ENCODE results near the gene FILIP1L.
"Not testable (repeated sequence)": the region's sequence is repeated elsewhere in the genome, so short reads cannot be mapped to it uniquely, and the experiment has no call there.

Gene FILIP1L

DNA sequence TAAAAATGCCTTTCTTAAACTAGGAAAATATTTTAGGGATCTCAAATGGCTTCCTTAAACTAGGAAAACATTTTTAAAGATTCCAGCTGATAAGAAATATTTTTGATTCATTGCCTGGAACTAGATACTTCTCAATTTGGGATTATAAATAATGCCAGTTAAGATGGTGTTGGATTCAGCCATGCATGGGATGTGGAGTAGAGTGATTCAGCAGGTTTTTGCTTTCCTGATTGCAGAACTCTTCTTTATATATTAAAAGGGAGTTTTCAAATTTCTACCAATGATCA is 15.6 kb downstream of the FILIP1L start:
- peak; percentile 50 for DNase-seq (ENCODE audit: low read depth)

DNA sequence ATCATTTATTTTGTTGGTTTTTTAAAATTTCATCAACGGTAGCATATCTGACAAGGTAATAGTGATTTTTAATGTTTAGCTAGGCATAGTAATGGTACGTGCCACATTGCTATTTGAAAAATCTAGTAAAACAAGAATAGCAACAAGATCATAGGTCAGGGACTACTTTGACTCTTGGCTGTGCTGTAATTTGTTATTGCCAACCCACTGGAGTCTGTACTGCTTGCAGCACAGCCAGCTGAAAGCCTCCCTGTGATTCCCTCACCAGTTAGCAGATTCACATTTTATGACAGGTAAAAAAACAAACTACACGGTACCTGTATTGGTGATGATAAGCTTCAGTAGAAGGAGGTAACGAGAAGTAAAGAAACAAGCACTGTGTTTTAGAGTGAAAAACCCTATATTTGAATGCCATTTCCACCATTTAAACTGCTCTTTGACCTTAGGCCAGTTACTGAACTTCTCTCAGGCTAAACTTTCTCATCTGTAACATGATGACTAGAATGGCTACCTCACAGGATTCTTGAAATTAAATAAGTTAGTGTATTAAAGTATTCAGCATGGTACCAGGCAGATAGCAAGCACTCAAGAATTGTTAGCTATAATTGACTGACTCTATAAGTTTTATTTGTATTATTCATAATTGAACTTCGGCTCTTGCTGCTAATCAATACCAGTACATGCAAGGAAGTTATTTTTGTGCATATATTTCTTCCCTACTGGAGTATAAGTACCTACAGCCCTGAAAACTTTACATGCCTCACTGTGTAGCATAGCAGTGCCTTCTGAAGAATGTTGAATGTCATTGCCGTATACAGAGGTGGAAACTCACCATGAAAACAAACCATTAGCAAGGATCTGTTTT is 16.1 kb downstream of the FILIP1L start:
- peak; percentile 54 for DNase-seq (ENCODE audit: low read depth)

- DNase-seq (ENCODE audit: low read depth): no peak
These were observed 17.4 kb downstream of the FILIP1L start for GRCh38 chr3:100096866-100097265.

- DNase-seq (ENCODE audit: low read depth): not testable (repeated sequence)
These were observed 18.0 kb downstream of the FILIP1L start for GRCh38 chr3:100096286-100096685.

- peak; percentile 66 for DNase-seq (ENCODE audit: low read depth)
These were observed 20.5 kb downstream of the FILIP1L start for GRCh38 chr3:100093831-100094230.

- DNase-seq (ENCODE audit: low read depth): no peak
These were observed 23.7 kb downstream of the FILIP1L start for GRCh38 chr3:100090669-100091005.

DNA sequence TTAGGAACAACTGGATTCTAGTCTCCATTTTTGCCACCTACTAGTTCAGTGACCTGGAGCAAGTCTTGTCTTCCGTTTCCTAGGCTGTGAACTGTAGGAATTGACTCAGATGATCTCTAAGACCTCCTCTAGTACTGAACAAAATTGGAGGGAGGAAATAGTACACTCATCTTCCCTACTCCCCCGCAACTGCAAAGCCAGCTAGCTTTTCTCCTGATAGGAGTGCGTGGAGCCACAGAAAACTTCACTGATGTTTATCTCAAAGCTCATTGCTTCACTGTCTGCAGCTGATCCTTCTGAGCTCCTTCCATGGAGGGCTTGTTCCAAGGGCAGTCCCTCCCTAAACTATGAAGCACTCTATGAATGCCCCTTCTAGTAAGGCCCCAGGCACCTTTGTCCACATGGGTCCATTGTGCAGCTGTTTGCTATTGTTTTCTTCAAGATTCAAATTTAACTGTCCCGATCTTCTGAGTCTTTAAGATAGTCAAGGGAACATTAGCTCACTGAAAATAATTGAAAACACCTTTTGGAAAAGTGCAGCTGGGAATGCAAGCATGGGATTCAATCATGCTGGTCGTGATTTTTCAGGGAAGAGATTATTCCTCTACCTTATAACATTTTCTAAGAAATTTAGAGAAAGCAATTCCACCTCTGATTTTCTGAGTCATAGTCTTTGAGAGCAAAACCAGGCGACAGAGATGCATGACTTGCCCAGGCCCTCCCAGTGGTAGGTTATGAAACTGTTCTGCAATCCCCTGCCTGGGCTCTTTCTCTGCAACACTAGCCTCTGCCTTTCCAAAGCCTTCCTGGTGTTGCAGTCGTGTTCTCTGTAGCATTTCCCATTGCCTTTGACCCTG is 24.3 kb downstream of the FILIP1L start:
- DNase-seq (ENCODE audit: low read depth): peak; percentile 80

DNA sequence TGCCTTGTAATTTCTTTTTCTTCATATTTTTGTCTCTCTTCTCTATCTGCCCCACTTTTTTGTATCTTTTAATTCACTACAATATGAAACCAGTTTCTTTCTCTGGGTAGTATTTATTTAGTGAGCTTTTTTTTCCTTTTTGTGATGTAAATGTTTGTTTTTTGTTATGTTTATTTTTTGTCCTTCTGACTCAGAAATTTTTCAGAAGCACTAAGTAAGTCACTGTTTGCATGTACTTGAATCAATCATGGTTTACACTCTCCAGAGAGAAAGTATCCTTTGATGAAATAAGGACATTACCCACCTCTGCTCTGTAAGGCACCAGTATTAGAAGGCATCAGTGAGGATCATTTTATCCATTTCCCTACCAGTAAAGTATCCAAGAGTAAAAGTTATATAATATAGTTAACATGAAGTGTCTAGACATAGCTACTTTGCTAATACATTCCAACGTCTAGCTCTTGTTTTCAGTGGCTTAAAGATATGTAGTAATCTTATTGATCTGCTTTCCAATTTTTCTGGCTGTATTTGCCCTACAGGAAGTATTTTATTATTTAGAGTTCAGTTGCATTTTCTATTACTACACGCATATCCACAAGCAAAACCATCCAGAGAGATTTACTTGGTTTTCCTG is 25.4 kb downstream of the FILIP1L start:
- DNase-seq (ENCODE audit: low read depth): no peak

- peak; percentile 87 for DNase-seq (ENCODE audit: low read depth)
These were observed 27.1 kb downstream of the FILIP1L start for GRCh38 chr3:100087198-100087597.

DNA sequence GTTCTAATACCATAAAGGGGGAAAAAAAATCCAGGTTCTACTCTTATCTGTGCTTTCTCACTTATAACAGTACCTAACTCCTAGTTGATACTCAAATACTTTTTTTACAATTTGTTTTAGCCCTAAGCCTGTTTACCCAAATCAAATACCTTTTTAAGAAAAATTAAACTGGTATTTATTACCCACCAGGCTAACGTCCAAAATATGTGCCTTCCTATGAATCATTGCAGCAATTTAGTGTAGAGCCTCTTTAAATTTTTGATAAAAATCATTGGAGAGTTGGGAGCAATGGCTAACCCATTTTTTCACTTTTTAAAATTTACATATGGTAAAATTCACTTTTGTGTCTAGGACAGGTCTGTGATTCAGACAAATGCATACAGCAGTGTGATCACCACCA is 27.9 kb downstream of the FILIP1L start:
- DNase-seq (ENCODE audit: low read depth): peak; percentile 63

- DNase-seq (ENCODE audit: low read depth): no peak
These were observed 30.0 kb downstream of the FILIP1L start for GRCh38 chr3:100084100-100084806.

- no peak for DNase-seq (ENCODE audit: low read depth)
These were observed 31.1 kb downstream of the FILIP1L start for GRCh38 chr3:100083209-100083608.

GRCh38 chr3:100082714-100083113 is 31.6 kb downstream of the FILIP1L start:
- DNase-seq (ENCODE audit: low read depth): peak; percentile 51

DNA sequence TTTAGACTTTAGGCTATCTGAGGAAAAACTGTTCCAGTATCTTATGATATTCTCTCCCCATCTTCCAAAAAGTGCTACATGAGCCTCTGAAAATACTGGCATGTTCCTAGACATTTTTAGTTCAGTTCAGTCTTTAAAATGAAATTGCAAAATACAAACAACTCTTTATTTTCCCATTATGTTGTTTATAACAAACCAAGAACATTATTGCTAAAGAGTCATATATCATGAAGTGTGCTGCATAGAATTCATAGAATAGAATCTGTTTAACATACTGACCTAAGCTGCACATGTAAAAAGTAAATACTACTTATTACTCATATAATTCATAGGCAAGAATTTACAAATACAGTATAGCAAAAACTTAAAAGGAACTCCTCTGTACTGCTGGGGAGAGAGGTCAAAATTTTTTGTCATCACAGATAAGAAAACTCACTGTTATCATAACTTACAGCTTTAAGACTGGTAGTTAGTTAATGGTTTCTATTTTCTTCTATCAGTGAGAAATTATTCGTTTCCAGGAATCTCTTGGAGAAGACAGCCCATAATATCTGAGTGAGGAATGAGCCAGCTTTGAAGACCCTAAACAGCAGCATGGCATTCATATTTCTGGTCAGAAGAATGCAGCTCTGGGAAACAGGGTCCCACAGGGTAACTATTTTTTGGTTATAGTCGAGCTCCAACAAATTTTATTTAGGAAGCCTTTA is 32.2 kb downstream of the FILIP1L start:
- DNase-seq (ENCODE audit: low read depth): no peak

GRCh38 chr3:100081311-100081710 is 33.0 kb downstream of the FILIP1L start:
- DNase-seq (ENCODE audit: low read depth): peak; percentile 60

GRCh38 chr3:100080573-100080972 is 33.7 kb downstream of the FILIP1L start:
- DNase-seq (ENCODE audit: low read depth): peak; percentile 90

DNA sequence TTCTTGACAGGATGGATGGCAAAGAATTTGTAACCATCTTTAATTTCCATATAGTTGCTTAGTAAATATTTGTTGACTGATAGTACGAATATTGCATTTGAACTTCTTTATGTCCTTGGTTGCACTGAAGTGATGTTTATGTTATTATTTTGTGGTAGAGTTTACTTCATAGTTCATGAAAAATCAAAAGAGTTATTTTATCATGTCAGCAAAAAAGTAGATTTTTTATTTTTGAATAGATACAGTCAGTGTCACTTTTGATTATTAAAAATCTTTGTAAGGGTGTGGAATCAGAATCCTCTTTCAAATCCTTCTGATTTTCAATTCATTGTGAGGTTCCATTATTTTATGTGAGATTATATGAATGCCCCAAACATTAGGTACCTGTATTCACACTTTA is 35.0 kb downstream of the FILIP1L start:
- no peak for DNase-seq (ENCODE audit: low read depth)

GRCh38 chr3:100076731-100077529 is 37.4 kb downstream of the FILIP1L start:
- DNase-seq (ENCODE audit: low read depth): no peak

- no peak for DNase-seq (ENCODE audit: low read depth)
These were observed 38.2 kb downstream of the FILIP1L start for GRCh38 chr3:100075851-100076730.

DNA sequence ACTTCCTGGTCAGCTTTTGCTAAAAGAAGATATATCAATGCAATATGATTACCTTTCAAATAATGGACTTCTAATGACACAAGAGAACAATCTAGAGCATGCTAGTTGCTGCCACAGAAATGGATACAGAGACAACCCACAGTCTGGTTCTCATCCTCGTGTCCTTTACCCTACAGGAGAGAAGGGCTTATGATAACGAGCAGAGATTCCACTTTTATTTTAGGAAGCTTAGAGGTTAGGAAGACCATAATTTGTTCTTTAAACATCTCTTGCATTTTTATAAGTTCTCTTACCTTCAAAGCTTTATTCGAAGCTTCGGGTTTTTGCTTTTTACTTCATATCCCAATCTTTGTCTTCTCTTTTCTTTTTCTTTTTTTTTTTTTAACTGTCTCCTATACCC is 39.1 kb downstream of the FILIP1L start:
- no peak for DNase-seq (ENCODE audit: low read depth)

Data from EH (cell line).